ENCODE data around the gene ST7L.

GRCh38 chr1:112626887-112627286 is 7.9 kb upstream of the ST7L start:
- TF ChIP-seq CTCF (IDR thresholded peaks at IDR 0.05) (no peak), POLR2A (IDR thresholded peaks at IDR 0.05) (no peak), POLR2AphosphoS5 (IDR thresholded peaks at IDR 0.05) (no peak)

All from upper lobe of left lung (tissue), 4 donors.